PFSK-1 (cell line): ENCODE measurements around the gene HTR1B.

ENCODE experiments used
- POLR2AphosphoS5 ChIP-seq: IDR thresholded peaks from 2 replicates; pipeline ENCODE4 v1.6.1; 2012; ENCODE audit warnings: low read depth, mild to moderate bottlenecking, control low read depth, low read length, moderate library complexity
- REST ChIP-seq, 2 experiments: IDR thresholded peaks; 2 replicates each; pipeline versions ENCODE4 v1.6.1 to v1.8.0; 2011 to 2012; ENCODE audit warnings: low read depth in 2 of 2, low read length in 2 of 2, control low read depth in 1 of 2, inconsistent platforms in 1 of 2, mild to moderate bottlenecking in 1 of 2, moderate library complexity in 1 of 2; ENCODE audit not compliant: insufficient read depth in 1 of 2

GRCh38 chr6:77430504-77430903 lies 32.8 kb downstream of the HTR1B start:
- TF ChIP-seq REST (IDR thresholded peaks at IDR 0.05; ENCODE audit: insufficient read depth in 1 of 2, low read depth in 2 of 2, low read length in 2 of 2), result no peak
- no peak for TF ChIP-seq POLR2AphosphoS5
